ENCODE measurements around the gene DAAM2. TPM values are rescaled to one million over a fixed set of nuclear protein-coding genes. Genes with fewer than 3 reads are reported as not detected.

Gene DAAM2
- total and polyA plus RNA-seq, 9 of the 15 experiments (the other 6 are each of a cell fraction or from before 2014, with no cell fraction given): 0.01 to 0.07 TPM; not detected in 7

DNA sequence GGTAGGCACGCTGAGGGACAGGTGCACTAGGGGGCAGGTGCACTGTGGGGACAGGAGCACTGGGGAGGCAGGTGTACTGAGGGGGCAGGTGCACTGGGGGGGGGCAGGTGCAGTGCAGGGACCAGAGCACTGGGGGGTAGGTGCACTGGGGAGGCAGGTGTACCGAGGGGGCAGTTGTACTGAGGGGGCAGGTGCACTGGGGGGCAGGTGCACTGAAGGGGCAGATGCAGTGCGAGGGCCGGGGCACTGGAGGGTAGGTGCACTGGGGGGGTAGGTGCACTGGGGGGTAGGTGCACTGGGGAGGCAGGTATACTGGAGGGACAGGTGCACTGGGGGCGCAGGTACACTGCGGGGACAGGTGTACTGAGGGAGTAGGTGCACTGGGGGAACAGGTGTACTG lies 39.5 kb downstream of the DAAM2 start:
- 0% methylated on average over 4 of the region's 6 CpGs for WGBS (ENCODE audit: insufficient coverage, low coverage, missing lambda C conversion rate)
- Histone ChIP-seq H3K9ac (ENCODE audit: insufficient read depth in 1 of 2, low read depth in 2 of 2, low read length in 2 of 2) (no peak overlapping the region), H3K4me1 (replicated peaks in 1 of 2; ENCODE audit: control insufficient read depth in 2 of 2, insufficient read depth in 2 of 2, low read length in 2 of 2) (no peaks in the 10 kb centered on the region; a peak in 1 of 5 replicates), H3K4me2 (ENCODE audit: insufficient read depth, low read length) (no peak overlapping the region), H3K27me3 (ENCODE audit: control insufficient read depth in 2 of 2, insufficient read depth in 2 of 2, low read length in 2 of 2) (peaks cover 7 to 30% of the 10 kb centered on the region in 2 experiments; a peak in 4 of 5 replicates), H4K20me1 (replicated peaks; ENCODE audit: control insufficient read depth, insufficient read depth, low read length) (no peaks in the 10 kb centered on the region; the same call in 1 of the 2 replicates), H3K9me3 (replicated peaks; ENCODE audit: control insufficient read depth, insufficient read depth, low read depth, low read length) (no peaks in the 10 kb centered on the region), H3K79me2 (ENCODE audit: control insufficient read depth, insufficient read depth, low read length) (no peaks in the 10 kb centered on the region), H2AFZ (ENCODE audit: low read depth, low read length) (no peak overlapping the region), H3K4me3 (no peak overlapping the region), H3K36me3 (ENCODE audit: control insufficient read depth, insufficient read depth, low read length) (no peaks in the 10 kb centered on the region), H3K9me1 (ENCODE audit: control insufficient read depth, insufficient read depth, low read length) (no peaks in the 10 kb centered on the region), H3K27ac (ENCODE audit: extremely low read depth, low read depth, low read length) (no peak overlapping the region)
- intact Hi-C loops (cut with micrococcal nuclease): no loop called here
- ChIA-PET POLR2A (no interaction called here), CTCF (ENCODE audit: low intra/inter-chr PET ratio) (no interaction called here)
- TF ChIP-seq DACH1 (IDR thresholded peaks at IDR 0.05; ENCODE audit: partially characterized antibody): no peak
- no peak for TF ChIP-seq ADNP (tag; IDR thresholded peaks at IDR 0.05)
- TF ChIP-seq NCOA2 (IDR thresholded peaks at IDR 0.05; ENCODE audit: partially characterized antibody in 2 of 2): no peak
- TF ChIP-seq YY1 (IDR thresholded peaks at IDR 0.05; ENCODE audit: borderline replicate concordance in 1 of 3, control insufficient read depth in 1 of 3, extremely low read depth in 1 of 3, insufficient read depth in 3 of 3, insufficient read length in 1 of 3, insufficient replicate concordance in 2 of 3, low read depth in 1 of 3, low read length in 2 of 3): no peak
- TF ChIP-seq, protein P1, sequence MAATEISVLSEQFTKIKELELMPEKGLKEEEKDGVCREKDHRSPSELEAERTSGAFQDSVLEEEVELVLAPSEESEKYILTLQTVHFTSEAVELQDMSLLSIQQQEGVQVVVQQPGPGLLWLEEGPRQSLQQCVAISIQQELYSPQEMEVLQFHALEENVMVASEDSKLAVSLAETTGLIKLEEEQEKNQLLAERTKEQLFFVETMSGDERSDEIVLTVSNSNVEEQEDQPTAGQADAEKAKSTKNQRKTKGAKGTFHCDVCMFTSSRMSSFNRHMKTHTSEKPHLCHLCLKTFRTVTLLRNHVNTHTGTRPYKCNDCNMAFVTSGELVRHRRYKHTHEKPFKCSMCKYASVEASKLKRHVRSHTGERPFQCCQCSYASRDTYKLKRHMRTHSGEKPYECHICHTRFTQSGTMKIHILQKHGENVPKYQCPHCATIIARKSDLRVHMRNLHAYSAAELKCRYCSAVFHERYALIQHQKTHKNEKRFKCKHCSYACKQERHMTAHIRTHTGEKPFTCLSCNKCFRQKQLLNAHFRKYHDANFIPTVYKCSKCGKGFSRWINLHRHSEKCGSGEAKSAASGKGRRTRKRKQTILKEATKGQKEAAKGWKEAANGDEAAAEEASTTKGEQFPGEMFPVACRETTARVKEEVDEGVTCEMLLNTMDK (IDR thresholded peaks at IDR 0.05; ENCODE audit: borderline replicate concordance, insufficient read depth, low read depth, low read length, poor library complexity, severe bottlenecking): no peak
- TF ChIP-seq, protein P2, sequence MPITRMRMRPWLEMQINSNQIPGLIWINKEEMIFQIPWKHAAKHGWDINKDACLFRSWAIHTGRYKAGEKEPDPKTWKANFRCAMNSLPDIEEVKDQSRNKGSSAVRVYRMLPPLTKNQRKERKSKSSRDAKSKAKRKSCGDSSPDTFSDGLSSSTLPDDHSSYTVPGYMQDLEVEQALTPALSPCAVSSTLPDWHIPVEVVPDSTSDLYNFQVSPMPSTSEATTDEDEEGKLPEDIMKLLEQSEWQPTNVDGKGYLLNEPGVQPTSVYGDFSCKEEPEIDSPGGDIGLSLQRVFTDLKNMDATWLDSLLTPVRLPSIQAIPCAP (CRISPR knock-in tag; IDR thresholded peaks at IDR 0.05; ENCODE audit: borderline replicate concordance): no peak
- TF ChIP-seq SAFB2 (IDR thresholded peaks at IDR 0.05; ENCODE audit: borderline replicate concordance, low read depth, low read length, severe bottlenecking): no peak
- TF ChIP-seq ILK (tag; IDR thresholded peaks at IDR 0.05; ENCODE audit: borderline replicate concordance, low read depth): no peak
- no peak for TF ChIP-seq ZNF57 (CRISPR knock-in tag; IDR thresholded peaks at IDR 0.05)
- no peak for TF ChIP-seq ZNF41 (CRISPR knock-in tag; conservative IDR thresholded peaks at IDR 0.05)
- TF ChIP-seq KAT7 (CRISPR knock-in tag; IDR thresholded peaks at IDR 0.05; ENCODE audit: borderline replicate concordance): no peak
- no peak for TF ChIP-seq ZNF24 (IDR thresholded peaks at IDR 0.05)
- no peak for TF ChIP-seq ZNF764 (CRISPR knock-in tag; IDR thresholded peaks at IDR 0.05; ENCODE audit: low read depth)
- ATAC-seq: no peak
- no peak for FAIRE-seq
- no peak for DNase-seq (ENCODE audit: extremely low read depth in 1 of 4, low spot score in 3 of 4)
- no TSS peak for BruUV-seq (replicated peaks)
- in situ Hi-C loops (cut with MboI): no loop called here
